Measurements from ENCODE around the gene TPM2. TPM values are rescaled to one million over a fixed set of nuclear protein-coding genes. Genes with fewer than 3 reads are reported as not detected.
A peak's percentile ranks its signal among the peaks of the same experiment; 100 is the strongest.

TPM2 gene
- total RNA-seq, 1 donor from 2014 or later, result 24.3 TPM

DNA sequence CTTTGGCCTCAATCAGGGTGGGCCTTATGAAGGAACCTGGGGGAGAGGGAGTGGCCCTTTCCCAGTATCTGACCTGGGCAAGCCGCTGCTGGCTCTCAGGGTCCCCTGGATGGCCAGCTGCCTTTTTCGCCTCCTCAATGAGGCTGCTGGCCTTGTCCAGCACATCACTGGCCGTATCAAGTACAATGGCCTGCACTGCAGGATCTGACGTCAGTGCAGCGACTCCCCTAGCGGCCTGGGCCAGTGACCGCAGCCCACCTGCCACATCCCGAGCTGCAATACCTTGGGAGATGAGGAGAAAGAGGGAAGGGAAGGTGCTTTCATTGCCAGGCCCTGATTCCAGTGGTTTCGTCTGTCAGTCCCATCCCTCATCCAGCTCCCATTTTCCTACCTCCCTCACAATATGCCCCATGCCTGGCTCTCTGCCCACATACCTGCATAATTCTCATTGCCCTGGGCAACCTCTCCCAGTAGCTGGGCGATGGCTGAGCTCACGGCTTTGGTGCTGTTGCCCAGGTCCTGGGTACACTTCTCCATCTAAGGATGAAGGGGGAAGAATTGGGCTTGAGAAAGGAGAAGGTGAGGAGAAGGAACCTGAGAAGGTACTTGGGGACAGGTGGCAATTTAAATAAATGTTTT, 23.2 kb upstream of the TPM2 start:
- Mint-ChIP-seq H3K27me3 (no peaks in the 10 kb centered on the region), H3K9me3 (ENCODE audit: low read depth) (no peaks in the 10 kb centered on the region), H3K4me1 (ENCODE audit: low read depth) (no peaks in the 10 kb centered on the region), H3K36me3 (ENCODE audit: insufficient read depth) (peaks cover 33% of the 10 kb centered on the region), H3K27ac (no peak overlapping the region), H3K4me3 (ENCODE audit: low read depth) (no peak overlapping the region)
- DNase-seq (ENCODE audit: low spot score, unreplicated experiment), result no peak
- peak; percentile 17 for TF ChIP-seq CTCF (IDR thresholded peaks at IDR 0.05; ENCODE audit: unreplicated experiment)

GRCh38 chr9:35711501-35712428, 22.0 kb upstream of the TPM2 start:
- TF ChIP-seq CTCF (IDR thresholded peaks at IDR 0.05; ENCODE audit: unreplicated experiment), result no peak
- no peak overlapping the region for H3K4me3 Mint-ChIP-seq (ENCODE audit: low read depth)
- H3K36me3 Mint-ChIP-seq (ENCODE audit: insufficient read depth), result peaks cover 41% of the 10 kb centered on the region
- no peak overlapping the region for H3K27ac Mint-ChIP-seq
- no peaks in the 10 kb centered on the region for H3K4me1 Mint-ChIP-seq (ENCODE audit: low read depth)
- no peaks in the 10 kb centered on the region for H3K27me3 Mint-ChIP-seq
- DNase-seq (ENCODE audit: low spot score, unreplicated experiment), result no peak
- no peaks in the 10 kb centered on the region for H3K9me3 Mint-ChIP-seq (ENCODE audit: low read depth)

DNA sequence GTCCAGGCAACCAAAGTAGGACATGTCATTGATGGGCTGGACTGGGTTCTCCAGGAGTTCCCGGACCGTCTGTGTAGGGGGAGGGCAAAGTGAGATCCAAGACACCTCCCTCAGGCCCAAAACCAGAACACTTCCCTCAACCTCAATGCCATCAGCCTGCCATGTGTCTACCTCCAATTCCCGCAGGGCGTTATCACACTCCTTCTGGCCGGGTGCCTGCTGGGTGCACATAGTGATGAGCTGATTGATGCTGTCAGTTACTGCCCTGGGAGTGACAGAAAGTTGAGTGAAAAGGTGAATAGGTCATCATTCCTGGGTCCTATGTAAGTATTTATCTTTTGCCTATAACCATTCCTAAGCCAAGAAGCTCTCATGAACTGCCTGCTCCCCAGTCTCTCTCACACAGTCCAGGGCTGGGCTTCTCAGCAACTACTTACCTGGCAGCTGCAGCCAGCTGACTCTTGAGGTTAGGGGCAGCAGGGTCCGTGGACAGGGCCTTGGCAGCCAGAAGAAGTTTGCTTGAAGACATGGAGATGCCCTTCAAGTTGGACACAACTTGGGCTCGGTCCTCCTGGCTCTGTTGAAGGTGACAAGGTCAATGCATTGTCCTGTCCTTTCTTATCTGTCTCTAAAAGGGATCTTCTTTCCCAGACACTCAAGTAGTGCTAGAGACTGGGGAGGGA, 21.2 kb upstream of the TPM2 start:
- no peaks in the 10 kb centered on the region for H3K27me3 Mint-ChIP-seq
- H3K36me3 Mint-ChIP-seq (ENCODE audit: insufficient read depth), result peaks cover 38% of the 10 kb centered on the region
- no peaks in the 10 kb centered on the region for H3K4me1 Mint-ChIP-seq (ENCODE audit: low read depth)

GRCh38 chr9:35708146-35708545, 18.4 kb upstream of the TPM2 start:
- no peak for TF ChIP-seq CTCF (IDR thresholded peaks at IDR 0.05; ENCODE audit: unreplicated experiment)
- peaks cover 40% of the 10 kb centered on the region for H3K36me3 Mint-ChIP-seq (ENCODE audit: insufficient read depth)
- H3K4me1 Mint-ChIP-seq (ENCODE audit: low read depth), result no peaks in the 10 kb centered on the region
- H3K27ac Mint-ChIP-seq, result no peak overlapping the region
- H3K4me3 Mint-ChIP-seq (ENCODE audit: low read depth), result no peak overlapping the region
- no peaks in the 10 kb centered on the region for H3K27me3 Mint-ChIP-seq
- DNase-seq (ENCODE audit: low spot score, unreplicated experiment), result no peak
- no peaks in the 10 kb centered on the region for H3K9me3 Mint-ChIP-seq (ENCODE audit: low read depth)

More for the DNA sequence above, 21.2 kb upstream of the TPM2 start:
- no peaks in the 10 kb centered on the region for H3K9me3 Mint-ChIP-seq (ENCODE audit: low read depth)
- no peak overlapping the region for H3K4me3 Mint-ChIP-seq (ENCODE audit: low read depth)
- no peak for TF ChIP-seq CTCF (IDR thresholded peaks at IDR 0.05; ENCODE audit: unreplicated experiment)
- no peak overlapping the region for H3K27ac Mint-ChIP-seq
- no peak for DNase-seq (ENCODE audit: low spot score, unreplicated experiment)

DNA sequence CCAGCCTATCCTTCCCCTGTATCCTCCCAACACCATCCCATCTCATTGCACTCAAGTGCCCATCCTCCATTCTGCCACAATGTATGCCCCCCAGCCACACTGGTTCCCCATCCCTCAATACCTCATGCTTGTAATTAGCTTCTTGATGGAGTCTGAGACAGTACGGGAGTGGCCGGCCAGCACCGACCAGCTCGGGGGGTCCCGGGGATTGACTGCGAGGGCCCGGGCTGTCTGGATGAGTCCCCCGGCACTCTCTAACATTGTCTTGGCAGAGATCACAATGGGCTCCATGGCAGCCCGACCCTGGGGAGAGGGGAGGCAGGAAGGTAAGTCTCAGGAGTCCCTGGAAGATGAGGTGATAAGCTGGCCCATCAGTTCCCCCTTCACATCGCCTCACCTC, 17.2 kb upstream of the TPM2 start:
- no peak for DNase-seq (ENCODE audit: low spot score, unreplicated experiment)
- no peak for TF ChIP-seq CTCF (IDR thresholded peaks at IDR 0.05; ENCODE audit: unreplicated experiment)

More for the DNA sequence above, 17.2 kb upstream of the TPM2 start:
- Mint-ChIP-seq H3K27me3 (no peaks in the 10 kb centered on the region), H3K4me1 (ENCODE audit: low read depth) (no peaks in the 10 kb centered on the region), H3K4me3 (ENCODE audit: low read depth) (no peak overlapping the region), H3K27ac (no peak overlapping the region), H3K9me3 (ENCODE audit: low read depth) (no peaks in the 10 kb centered on the region), H3K36me3 (ENCODE audit: insufficient read depth) (peaks cover 44% of the 10 kb centered on the region)

Data from progenitor cell of endocrine pancreas (in vitro differentiated cells).